Fibroblast of lung (primary cell): ENCODE measurements around the gene XYLT1.

Experiments
- EZH2 ChIP-seq: IDR thresholded peaks from 2 replicates; pipeline ENCODE4 v1.5.1; 2012; ENCODE audit warnings: low read length, control low read depth, mild to moderate bottlenecking; ENCODE audit errors: missing control alignments
- TF ChIP-seq, protein P1 (sequence below), 2 donors: IDR thresholded peaks in 1 of 2; conservative IDR thresholded peaks in 1 of 2; 1 replicate in 1 of 2; 2 replicates in 1 of 2; pipeline ENCODE4 v1.5.1; 2011 to 2012; ENCODE audit warnings: low read length in 2 of 2, control low read depth in 1 of 2, inconsistent platforms in 1 of 2, low read depth in 1 of 2, mild to moderate bottlenecking in 1 of 2

GRCh38 chr16:17125671-17126070, 345.1 kb downstream of the XYLT1 start:
- no peak for TF ChIP-seq EZH2
- TF ChIP-seq, protein P1, sequence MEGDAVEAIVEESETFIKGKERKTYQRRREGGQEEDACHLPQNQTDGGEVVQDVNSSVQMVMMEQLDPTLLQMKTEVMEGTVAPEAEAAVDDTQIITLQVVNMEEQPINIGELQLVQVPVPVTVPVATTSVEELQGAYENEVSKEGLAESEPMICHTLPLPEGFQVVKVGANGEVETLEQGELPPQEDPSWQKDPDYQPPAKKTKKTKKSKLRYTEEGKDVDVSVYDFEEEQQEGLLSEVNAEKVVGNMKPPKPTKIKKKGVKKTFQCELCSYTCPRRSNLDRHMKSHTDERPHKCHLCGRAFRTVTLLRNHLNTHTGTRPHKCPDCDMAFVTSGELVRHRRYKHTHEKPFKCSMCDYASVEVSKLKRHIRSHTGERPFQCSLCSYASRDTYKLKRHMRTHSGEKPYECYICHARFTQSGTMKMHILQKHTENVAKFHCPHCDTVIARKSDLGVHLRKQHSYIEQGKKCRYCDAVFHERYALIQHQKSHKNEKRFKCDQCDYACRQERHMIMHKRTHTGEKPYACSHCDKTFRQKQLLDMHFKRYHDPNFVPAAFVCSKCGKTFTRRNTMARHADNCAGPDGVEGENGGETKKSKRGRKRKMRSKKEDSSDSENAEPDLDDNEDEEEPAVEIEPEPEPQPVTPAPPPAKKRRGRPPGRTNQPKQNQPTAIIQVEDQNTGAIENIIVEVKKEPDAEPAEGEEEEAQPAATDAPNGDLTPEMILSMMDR (conservative IDR thresholded peaks at IDR 0.05 in 1 of 2, IDR thresholded peaks at IDR 0.05 in 1 of 2; ENCODE audit: low read depth in 1 of 2, low read length in 2 of 2) = no peak
